ENCODE results near the gene TSHZ3.

The TSHZ3 gene, protein sequence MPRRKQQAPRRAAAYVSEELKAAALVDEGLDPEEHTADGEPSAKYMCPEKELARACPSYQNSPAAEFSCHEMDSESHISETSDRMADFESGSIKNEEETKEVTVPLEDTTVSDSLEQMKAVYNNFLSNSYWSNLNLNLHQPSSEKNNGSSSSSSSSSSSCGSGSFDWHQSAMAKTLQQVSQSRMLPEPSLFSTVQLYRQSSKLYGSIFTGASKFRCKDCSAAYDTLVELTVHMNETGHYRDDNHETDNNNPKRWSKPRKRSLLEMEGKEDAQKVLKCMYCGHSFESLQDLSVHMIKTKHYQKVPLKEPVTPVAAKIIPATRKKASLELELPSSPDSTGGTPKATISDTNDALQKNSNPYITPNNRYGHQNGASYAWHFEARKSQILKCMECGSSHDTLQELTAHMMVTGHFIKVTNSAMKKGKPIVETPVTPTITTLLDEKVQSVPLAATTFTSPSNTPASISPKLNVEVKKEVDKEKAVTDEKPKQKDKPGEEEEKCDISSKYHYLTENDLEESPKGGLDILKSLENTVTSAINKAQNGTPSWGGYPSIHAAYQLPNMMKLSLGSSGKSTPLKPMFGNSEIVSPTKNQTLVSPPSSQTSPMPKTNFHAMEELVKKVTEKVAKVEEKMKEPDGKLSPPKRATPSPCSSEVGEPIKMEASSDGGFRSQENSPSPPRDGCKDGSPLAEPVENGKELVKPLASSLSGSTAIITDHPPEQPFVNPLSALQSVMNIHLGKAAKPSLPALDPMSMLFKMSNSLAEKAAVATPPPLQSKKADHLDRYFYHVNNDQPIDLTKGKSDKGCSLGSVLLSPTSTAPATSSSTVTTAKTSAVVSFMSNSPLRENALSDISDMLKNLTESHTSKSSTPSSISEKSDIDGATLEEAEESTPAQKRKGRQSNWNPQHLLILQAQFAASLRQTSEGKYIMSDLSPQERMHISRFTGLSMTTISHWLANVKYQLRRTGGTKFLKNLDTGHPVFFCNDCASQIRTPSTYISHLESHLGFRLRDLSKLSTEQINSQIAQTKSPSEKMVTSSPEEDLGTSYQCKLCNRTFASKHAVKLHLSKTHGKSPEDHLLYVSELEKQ

DNA sequence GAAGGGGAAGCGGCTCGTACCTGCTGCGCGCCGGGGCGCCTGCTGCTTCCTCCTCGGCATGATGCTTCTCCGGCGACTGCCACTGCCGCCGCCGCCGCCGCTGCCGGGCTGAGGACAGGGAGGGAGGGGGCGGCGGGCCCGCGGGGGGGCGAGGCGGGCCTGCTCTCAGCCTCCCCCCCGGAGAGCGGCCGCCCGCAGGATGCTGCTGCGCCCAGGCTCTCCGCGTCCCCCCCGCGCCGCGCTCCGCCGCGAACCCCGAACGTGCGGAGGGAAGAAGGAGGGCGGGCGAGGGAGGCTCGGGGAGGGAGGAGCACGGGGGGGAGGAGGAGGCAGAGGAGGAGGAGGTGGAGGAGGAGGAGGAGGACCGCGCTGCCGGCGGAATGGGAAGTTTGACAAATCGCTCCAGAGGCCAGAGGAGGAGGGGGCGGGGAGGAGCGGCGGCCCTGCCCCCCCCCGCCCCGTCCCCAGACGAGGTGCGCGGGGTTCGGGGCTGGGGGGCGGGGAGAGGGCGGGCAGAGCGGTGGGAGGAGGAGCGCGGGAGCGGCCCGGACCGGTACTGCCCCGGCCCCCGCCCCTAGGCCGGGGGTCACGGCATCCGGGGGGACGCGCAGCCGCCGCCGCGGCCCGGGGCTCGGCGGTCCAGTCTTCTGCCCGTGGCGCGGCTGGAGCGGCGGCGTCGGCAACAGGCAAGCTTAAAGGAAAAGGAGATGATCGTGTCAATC lies at the start of gene TSHZ3:
TSS of gene TSHZ3 (minus strand) at position 277 of the 722 bp plus-strand sequence. CDS start at position 60, 217 bp downstream.
- no peak for DNase-seq

DNA sequence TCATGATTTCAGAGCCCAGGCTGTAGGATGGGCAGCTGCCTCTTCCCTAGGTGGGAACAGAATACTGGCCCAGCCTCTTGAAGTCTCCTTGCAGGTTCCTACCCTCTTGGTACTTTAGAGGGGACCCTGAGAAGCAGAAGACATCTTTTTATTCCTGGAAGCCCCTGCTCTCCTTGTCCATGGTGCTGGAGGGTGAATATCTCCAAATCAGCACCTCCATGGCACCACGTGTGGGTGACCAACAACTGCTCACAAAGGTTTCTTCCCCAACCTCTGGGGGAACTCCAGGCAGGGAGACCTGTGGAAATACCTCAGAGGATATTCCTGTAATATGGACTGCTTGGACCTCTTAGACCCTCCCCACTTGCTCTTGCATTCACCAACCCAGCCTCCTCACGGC lies 48.1 kb upstream of the TSHZ3 start:
- DNase-seq, result no peak

DNA sequence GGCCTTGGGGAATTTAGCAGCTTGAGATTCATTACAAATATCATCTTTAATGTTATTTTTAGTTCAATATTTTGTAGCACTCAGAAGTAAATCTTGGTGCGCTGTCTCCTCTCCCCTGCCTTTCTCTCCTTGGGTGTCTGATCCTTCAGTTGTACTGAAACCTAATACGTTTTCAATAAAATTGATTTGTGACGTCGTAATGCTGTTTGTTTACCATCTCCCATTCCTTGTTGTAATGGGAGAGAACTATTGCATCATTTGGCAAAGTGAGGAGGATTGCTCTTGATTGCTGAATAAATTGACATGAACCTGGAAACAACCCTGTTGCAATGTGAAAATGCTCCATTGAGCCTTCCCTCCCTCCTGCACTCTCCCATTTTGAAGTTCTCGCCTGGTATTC lies 43.2 kb upstream of the TSHZ3 start:
- DNase-seq, result no peak

DNA sequence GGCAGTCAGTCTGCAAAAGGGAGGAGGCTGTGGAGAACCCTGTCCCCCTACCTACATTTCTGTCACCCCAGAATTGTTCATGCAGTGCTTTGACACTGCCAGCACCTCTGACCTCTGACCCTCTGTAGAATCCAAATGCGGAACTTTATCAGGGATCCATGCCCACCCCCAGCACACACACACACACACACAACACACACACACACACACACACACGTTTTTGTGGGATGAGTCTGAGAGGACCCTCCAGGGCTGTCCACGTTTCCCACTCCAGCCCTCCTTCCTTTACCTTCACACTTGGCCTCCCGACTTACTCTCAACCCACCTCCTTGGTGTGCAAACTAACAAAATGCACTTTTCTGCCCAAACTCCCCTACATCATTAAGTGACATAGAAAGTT lies 42.3 kb upstream of the TSHZ3 start:
- DNase-seq, result no peak

DNA sequence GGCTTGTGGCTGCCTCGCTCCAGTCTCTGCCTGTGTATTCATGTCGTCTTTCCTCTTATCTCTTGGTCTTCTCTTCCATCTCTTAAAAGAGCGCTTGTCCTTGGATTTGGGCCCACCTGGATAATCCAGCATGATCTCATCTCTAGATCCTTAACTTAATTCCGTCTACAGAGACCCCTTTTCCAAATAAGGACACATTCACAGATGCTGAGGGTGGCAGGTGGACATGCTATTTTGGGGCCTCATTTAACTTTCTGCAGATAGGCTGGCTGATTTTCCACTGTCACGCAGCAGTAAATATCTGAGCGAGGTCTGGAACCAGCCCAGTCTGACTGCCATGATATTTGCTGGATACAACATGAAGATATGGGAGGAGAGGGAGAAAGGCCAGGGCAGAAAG lies 41.5 kb upstream of the TSHZ3 start:
- no peak for DNase-seq

DNA sequence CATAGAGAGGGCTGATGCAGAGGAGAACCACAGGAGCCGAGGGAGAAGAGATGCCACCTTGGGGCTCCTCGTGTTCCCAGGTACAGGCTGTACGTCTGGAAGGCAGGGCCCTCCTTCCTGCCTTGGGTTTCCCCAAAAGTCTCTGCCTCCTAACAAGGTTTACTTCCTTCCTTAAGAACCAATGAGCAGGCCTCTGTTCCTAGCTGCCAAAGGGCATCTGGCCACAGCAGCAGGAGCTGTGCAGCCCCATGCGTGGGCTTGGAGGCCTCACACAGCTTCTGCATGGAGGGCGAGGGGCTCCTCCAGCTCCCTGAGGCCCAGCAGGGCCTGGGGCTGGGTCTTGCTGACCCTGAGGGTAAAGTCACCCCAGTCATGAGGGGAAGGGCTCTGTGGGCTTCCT lies 40.6 kb upstream of the TSHZ3 start:
- DNase-seq, result no peak

DNA sequence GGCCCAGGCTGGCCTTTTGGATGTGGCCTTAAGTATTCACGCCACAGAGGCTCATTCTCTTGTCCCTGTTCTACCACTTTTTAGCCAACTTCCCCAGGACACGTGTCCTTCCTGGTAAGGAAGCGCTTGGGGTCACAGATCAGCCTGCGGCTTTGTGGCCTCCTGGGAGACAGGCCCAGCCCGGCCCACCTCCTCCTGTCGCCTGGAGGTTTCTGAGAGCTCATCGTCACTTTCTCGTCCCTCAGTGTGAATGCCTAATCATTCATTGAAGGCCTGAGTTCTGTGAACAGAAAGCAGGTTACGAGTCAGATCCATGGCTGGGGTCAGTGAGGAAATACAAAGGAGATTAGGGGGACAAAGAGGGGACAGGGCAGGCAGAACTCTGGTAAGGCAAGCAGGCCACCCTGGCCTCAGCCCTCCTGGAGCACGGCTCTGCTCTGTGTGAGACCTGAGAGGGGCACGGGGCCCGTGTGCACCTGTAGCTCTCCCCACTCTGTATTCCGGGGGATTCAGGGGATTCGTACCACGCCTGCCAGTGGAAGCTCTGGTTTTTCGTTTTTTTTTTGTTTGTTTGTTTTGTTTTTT lies 38.6 kb upstream of the TSHZ3 start:
- DNase-seq, result no peak

DNA sequence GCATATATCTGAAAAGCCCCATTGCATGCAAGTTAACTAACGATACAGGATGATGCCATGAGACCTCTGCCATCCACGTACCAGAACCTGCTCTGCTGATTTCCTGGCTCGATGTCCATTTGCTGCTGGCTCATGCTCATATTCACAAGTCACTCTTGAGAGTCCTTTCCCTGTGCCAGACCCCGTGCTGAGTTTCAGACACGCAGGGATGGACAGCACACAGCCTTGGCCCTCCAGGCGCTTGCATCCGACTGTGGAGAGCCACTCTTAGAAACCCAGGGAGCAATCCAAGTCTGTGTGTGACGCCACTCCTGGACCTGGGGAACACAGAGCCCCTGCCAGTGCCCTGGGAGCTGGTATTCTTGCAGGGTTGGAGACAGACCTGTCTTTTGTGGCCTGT lies 37.6 kb upstream of the TSHZ3 start:
- no peak for DNase-seq

DNA sequence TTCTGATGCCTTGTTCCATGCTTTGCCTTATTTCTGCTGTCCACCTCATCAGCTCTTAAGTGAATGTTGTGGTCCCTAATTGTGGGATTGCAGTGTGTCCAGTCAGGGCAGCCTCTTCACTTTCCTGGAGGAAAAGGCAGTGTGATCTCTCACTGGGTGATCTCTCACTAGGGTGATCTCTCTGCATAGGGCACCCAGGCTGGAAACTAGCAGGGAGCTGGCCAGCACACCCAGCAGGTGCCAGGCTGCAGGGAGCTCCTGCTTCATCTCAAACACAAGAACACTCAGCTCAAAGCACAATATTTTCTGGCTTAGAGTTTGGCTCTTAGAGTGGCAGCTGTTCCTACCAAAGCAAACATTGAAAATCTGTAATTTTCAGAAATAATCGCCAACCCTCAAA lies 36.5 kb upstream of the TSHZ3 start:
- DNase-seq, result no peak

DNA sequence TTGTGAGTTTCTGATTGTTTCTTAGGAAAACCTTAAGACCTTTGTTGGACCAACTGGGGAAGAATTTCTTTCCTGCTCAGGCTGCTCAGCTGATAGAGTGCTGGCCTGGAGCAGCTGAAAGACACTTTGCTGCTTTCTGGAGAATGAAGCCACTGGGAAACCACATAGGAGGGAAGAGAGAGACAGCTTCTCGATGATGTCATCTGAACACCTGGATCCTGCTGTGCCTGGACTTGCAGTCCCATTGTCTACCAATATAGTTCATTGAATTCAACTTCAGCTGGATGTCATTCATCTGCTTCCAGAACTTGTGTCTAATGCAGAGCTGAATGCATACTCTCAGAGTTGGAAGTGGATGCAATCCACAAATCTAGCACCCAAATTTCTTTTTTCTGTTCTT lies 34.3 kb upstream of the TSHZ3 start:
- DNase-seq, result no peak

DNA sequence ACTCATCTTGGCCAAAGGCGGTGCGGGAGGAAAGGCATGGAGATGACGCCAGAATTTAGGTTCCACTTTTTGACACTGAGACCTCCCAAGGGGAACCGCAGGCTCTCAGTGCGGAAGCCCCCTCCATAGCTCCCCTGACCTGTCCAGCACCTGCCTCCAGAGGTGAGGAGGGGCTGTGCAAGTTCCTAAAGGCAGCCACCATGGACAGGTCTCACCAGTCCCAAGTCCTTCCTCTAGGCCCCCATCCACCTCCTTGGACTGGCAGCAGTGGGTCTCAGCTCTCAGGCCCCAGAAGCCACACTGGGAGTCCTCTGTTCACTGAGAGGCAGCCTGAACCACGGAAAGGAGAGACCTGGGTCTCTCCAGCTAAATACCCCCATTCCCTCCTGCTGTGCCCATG lies 31.6 kb upstream of the TSHZ3 start:
- DNase-seq, result no peak

DNA sequence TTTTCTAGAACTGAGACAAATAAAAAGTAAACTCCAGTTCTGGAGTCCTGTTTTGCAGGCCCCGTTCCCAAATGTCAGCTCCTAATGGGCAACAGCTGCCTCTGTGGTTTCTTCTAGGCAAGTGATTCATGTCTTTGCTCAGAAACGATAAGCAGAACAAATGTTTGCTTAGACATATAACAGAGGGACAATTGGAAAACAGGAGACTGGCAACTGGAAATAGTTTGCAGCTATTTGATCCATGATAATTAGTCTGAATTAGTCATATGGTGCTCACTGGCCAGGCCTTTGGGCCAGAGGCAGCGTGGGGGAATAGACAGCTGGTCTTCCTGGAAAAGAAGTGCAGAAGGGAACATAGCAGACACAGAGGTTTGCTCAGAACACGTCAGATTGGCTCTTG lies 29.2 kb upstream of the TSHZ3 start:
- no peak for DNase-seq

DNA sequence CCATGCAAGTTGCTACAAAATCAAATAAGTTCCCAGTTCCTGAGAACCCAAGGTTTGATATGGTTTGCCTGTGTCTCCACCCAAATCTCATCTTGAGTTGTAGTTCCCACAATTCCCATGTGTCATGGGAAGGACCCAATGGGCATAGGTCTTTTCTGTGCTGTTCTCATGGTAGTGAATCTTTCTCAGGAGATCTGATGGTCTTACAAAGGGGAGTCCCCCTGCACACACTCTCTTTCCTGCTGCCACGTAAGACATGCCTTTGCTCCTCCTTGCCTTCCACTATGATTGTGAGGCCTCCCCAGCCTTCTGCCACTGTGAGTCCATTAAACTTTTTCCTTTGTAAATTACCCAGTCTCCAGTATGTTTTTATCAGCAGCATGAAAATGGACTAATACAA lies 28.5 kb upstream of the TSHZ3 start:
- DNase-seq, result no peak

DNA sequence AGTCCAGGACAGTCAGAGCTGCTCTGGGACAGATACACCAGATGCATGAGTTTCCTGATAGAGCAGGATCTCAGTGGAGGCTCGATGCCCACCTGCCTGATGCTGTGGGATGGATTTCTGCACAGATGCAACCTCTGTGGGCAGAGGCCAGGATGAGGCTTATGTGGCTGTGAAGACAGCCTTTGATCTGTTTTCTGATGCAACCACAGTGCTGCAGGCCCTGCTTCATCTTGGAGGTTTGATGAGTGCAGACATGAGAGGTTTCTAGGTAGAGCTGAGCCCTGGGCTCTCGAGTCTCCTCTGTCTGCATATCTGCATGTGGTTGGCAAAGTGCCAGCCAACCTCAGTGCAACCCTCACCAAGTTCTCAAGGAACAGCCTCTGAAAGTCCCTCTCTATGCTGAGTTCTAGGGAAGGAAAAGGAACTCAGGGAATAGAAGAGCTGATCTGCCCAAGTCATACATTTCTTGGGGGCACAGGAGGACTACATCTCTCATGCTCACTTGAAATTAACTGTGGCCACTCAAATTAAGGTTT lies 23.1 kb upstream of the TSHZ3 start:
- no peak for DNase-seq

DNA sequence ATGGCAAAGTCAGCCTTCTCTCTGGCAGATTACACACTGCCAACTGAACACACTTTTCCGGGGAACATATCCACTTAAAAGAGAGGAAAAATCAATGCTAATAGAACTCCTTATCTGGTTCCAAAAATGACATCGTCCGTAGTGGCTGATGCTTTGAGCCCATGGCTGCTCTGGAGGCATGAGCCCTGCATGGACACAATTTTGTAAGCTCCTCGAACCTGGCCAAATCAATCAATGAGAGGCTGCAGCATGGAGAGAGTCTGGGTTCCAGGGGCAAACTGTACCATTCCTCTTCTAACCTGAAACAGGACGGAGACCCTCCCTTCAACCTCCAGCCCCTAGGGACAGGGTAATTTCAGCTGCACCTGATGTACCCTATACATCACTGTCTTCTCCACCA lies 21.0 kb upstream of the TSHZ3 start:
- DNase-seq, result no peak

DNA sequence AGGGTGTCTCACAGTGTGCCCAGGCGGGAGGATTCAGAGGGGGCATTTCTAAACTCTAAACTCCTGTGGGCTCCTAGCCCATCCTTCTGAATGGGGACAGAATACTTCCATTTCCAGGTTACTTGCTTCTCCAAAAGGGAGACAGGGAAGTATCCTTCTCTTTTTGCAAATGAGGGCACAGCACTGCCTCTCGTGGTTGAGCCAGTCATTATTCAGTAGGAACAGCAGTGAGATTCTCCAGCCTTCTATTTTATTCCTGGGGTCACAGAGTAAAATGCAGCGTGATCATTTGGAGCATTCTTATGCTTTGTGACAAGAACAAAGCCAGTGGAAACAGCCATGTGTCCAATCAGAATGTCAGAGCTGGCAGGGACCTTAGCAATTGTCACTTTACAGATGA lies 15.7 kb upstream of the TSHZ3 start:
- DNase-seq, result no peak

DNA sequence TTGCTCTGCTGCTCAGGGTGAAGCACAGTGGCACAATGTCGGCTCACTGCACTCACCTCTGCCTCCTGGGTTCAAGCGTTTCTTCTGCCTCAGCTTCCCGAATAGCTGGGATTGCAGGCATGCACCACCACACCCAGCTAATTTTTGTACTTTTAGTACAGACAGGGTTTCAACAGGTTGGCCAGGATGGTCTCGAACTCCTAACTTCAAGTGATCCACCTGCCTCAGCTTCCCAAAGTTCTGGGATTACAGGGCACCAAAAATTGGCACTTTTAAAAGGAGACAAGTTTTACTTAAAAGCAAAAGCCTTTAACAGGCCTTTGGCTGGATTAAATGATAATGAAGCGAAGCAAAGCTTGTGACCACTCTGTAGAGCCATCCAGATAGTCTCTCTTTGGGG lies 12.5 kb upstream of the TSHZ3 start:
- no peak for DNase-seq

DNA sequence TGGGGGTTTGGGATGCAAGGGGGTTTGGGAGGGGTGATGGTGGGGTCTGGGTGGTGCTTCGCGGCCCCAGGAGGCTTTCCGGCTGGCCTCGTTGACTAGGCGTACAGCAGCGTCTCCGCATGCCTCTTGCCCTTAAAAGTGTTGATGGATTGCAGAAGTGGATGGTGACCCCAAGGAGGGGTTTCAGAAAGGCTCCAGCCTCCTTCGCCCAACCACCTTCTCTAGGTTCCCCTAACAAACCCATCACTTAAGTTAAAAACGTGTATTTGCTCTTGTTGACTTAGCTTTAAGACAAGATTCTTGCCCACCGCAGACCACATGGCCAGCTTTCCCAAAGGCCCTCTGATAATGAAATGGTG lies 8.1 kb upstream of the TSHZ3 start:
- no peak for DNase-seq

DNA sequence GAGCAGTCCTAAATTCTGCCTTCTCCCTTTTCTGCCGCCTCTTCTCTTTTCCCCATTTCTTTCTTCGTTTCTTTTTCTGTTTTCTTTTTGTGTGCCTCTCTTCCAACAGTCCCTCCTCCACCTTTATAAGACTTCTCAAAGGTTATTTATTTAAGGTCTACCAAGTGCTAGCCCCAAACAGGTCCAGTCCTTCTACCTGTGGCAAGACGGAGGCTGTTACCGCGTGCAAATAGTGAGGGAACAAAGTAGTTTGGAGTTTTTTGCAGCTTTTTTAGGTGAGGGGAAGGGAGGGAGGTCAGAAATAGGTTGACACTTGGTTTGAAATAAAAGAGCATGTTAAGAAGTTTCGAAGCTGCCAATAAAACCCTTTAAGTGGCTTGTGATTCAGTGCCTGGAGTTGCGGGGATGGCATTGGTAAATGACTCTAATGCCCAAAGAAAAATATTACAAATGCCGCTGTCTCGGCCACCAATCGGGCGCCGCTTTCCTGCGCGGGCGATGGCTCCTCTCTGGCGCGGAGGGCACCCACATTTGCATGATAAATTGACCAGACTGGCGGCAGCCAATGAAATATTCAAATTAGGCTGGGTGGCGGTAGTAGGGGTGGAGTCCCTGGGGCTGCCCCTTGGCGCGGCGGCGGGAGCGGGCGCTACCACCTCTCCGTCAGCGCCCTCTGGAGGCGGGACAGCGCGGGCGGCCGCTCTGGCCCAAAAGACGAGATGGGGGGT lies 7.5 kb upstream of the TSHZ3 start:
- no peak for DNase-seq

DNA sequence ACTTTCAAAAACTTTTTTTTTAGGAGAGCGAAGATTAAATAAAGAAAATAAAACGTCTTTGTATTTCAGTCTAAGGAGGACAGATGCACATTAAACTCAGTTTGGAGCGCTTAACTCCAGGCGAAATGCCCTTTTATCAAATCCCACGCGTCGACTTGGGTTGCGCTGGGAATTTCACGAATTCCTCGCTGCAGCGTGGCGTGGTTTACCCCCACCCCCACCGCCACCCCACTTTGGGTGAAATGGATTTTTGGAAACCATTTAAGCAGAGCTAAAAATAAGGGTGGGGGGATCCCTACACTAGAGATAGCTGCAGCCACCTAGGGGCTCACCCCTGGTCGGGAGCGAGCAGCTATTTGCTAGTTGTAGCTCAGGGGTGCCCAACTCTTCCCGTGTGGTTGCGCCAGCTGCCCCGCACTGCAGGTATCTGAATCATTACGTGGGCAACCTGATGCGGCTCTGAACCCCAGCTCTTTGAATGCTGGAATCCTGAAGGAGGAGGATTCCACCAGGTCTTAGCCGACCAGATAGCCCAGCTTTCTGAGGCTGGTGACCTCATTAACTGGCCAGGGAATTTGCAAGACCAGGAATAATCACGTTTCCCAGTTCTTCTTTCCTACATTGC lies 6.5 kb upstream of the TSHZ3 start:
- no peak for DNase-seq
